ENCODE data around the gene TLCD3B.

The TLCD3B gene

GRCh38 chr16:30010844-30011713 is 20.0 kb downstream of the TLCD3B start, which contains the start of gene DOC2A:
TSS of gene DOC2A (minus strand) at chr16:30011027. CDS start at chr16:30010222, 805 bp downstream.
- Histone ChIP-seq H3K4me1 (ENCODE audit: control insufficient read depth, insufficient read depth, low read length) (peaks cover 9% of the 10 kb centered on the region), H3K27ac (ENCODE audit: low read length) (no peak within 1 kb of the TSS), H3K27me3 (ENCODE audit: control insufficient read depth in 1 of 2, insufficient read depth in 2 of 2, low read length in 2 of 2) (peaks cover 25 to 40% of the 10 kb centered on the region in 2 donors), H3K9ac (ENCODE audit: low read length in 2 of 2) (no peak within 1 kb of the TSS), H3K9me3 (ENCODE audit: control insufficient read depth in 2 of 2, low read length in 2 of 2) (no peaks in the 10 kb centered on the region), H3K4me3 (ENCODE audit: low read length in 2 of 2) (peak within 1 kb of the TSS in 1 of 2 donors; percentile 58), H3K36me3 (ENCODE audit: control insufficient read depth in 2 of 2, insufficient read depth in 2 of 2, low read length in 2 of 2) (no peaks in the 10 kb centered on the region)

GRCh38 chr16:30009990-30010843 is 20.9 kb downstream of the TLCD3B start:
- H3K27ac ChIP-seq (ENCODE audit: low read length) = no peak overlapping the region
- no peak overlapping the region for H3K9ac ChIP-seq (ENCODE audit: low read length in 2 of 2)
- peak overlapping the region in 1 of 2 donors; percentile 15 for H3K4me3 ChIP-seq (ENCODE audit: low read length in 2 of 2)
- H3K9me3 ChIP-seq (ENCODE audit: control insufficient read depth in 2 of 2, low read length in 2 of 2) = no peaks in the 10 kb centered on the region
- no peaks in the 10 kb centered on the region for H3K36me3 ChIP-seq (ENCODE audit: control insufficient read depth in 2 of 2, insufficient read depth in 2 of 2, low read length in 2 of 2)
- peaks cover 25 to 40% of the 10 kb centered on the region in 2 donors for H3K27me3 ChIP-seq (ENCODE audit: control insufficient read depth in 1 of 2, insufficient read depth in 2 of 2, low read length in 2 of 2)
- peaks cover 15% of the 10 kb centered on the region for H3K4me1 ChIP-seq (ENCODE audit: control insufficient read depth, insufficient read depth, low read length)

- no peak overlapping the region for H3K4me3 ChIP-seq (ENCODE audit: low read length in 2 of 2)
- no peak overlapping the region for H3K9ac ChIP-seq (ENCODE audit: low read length in 2 of 2)
- H3K27me3 ChIP-seq (ENCODE audit: control insufficient read depth in 1 of 2, insufficient read depth in 2 of 2, low read length in 2 of 2) = peaks cover 25 to 40% of the 10 kb centered on the region in 2 donors
- H3K36me3 ChIP-seq (ENCODE audit: control insufficient read depth in 2 of 2, insufficient read depth in 2 of 2, low read length in 2 of 2) = no peaks in the 10 kb centered on the region
- no peaks in the 10 kb centered on the region for H3K9me3 ChIP-seq (ENCODE audit: control insufficient read depth in 2 of 2, low read length in 2 of 2)
- no peak overlapping the region for H3K27ac ChIP-seq (ENCODE audit: low read length)
- peaks cover 15% of the 10 kb centered on the region for H3K4me1 ChIP-seq (ENCODE audit: control insufficient read depth, insufficient read depth, low read length)
Measured at GRCh38 chr16:30009085-30009862, 21.8 kb downstream of the TLCD3B start.

- Histone ChIP-seq H3K9ac (ENCODE audit: low read length in 2 of 2) (no peak overlapping the region), H3K4me3 (ENCODE audit: low read length in 2 of 2) (no peak overlapping the region), H3K9me3 (ENCODE audit: control insufficient read depth in 2 of 2, low read length in 2 of 2) (no peaks in the 10 kb centered on the region), H3K27me3 (ENCODE audit: control insufficient read depth in 1 of 2, insufficient read depth in 2 of 2, low read length in 2 of 2) (peaks cover 25 to 40% of the 10 kb centered on the region in 2 donors), H3K4me1 (ENCODE audit: control insufficient read depth, insufficient read depth, low read length) (peaks cover 15% of the 10 kb centered on the region), H3K36me3 (ENCODE audit: control insufficient read depth in 2 of 2, insufficient read depth in 2 of 2, low read length in 2 of 2) (peaks cover 0 to under 1% of the 10 kb centered on the region in 2 donors), H3K27ac (ENCODE audit: low read length) (no peak overlapping the region)
Measured at GRCh38 chr16:30007378-30007895, 23.6 kb downstream of the TLCD3B start.

- Histone ChIP-seq H3K36me3 (ENCODE audit: control insufficient read depth in 2 of 2, insufficient read depth in 2 of 2, low read length in 2 of 2) (peaks cover 0 to 7% of the 10 kb centered on the region in 2 donors), H3K27ac (ENCODE audit: low read length) (no peak overlapping the region), H3K4me3 (ENCODE audit: low read length in 2 of 2) (no peak overlapping the region), H3K27me3 (ENCODE audit: control insufficient read depth in 1 of 2, insufficient read depth in 2 of 2, low read length in 2 of 2) (peaks cover 21 to 35% of the 10 kb centered on the region in 2 donors), H3K9me3 (ENCODE audit: control insufficient read depth in 2 of 2, low read length in 2 of 2) (no peaks in the 10 kb centered on the region), H3K9ac (ENCODE audit: low read length in 2 of 2) (no peak overlapping the region), H3K4me1 (ENCODE audit: control insufficient read depth, insufficient read depth, low read length) (peaks cover 15% of the 10 kb centered on the region)
Measured at GRCh38 chr16:30006659-30007377, 24.3 kb downstream of the TLCD3B start.

- H3K9me3 ChIP-seq (ENCODE audit: control insufficient read depth in 2 of 2, low read length in 2 of 2) = no peaks in the 10 kb centered on the region
- no peak overlapping the region for H3K9ac ChIP-seq (ENCODE audit: low read length in 2 of 2)
- H3K36me3 ChIP-seq (ENCODE audit: control insufficient read depth in 2 of 2, insufficient read depth in 2 of 2, low read length in 2 of 2) = peaks cover 0 to 9% of the 10 kb centered on the region in 2 donors
- H3K27me3 ChIP-seq (ENCODE audit: control insufficient read depth in 1 of 2, insufficient read depth in 2 of 2, low read length in 2 of 2) = peaks cover 17 to 27% of the 10 kb centered on the region in 2 donors
- H3K4me3 ChIP-seq (ENCODE audit: low read length in 2 of 2) = no peak overlapping the region
- H3K27ac ChIP-seq (ENCODE audit: low read length) = no peak overlapping the region
- H3K4me1 ChIP-seq (ENCODE audit: control insufficient read depth, insufficient read depth, low read length) = peaks cover 15% of the 10 kb centered on the region
Measured at GRCh38 chr16:30006095-30006473, 25.0 kb downstream of the TLCD3B start.

GRCh38 chr16:30005341-30006094 is 25.6 kb downstream of the TLCD3B start:
- Histone ChIP-seq H3K36me3 (ENCODE audit: control insufficient read depth in 2 of 2, insufficient read depth in 2 of 2, low read length in 2 of 2) (peaks cover 0 to 9% of the 10 kb centered on the region in 2 donors), H3K27ac (ENCODE audit: low read length) (no peak overlapping the region), H3K9ac (ENCODE audit: low read length in 2 of 2) (no peak overlapping the region), H3K4me1 (ENCODE audit: control insufficient read depth, insufficient read depth, low read length) (peaks cover 12% of the 10 kb centered on the region), H3K9me3 (ENCODE audit: control insufficient read depth in 2 of 2, low read length in 2 of 2) (no peaks in the 10 kb centered on the region), H3K27me3 (ENCODE audit: control insufficient read depth in 1 of 2, insufficient read depth in 2 of 2, low read length in 2 of 2) (peaks cover 15 to 23% of the 10 kb centered on the region in 2 donors), H3K4me3 (ENCODE audit: low read length in 2 of 2) (peak overlapping the region in 1 of 2 donors; percentile 35)

- Histone ChIP-seq H3K27me3 (ENCODE audit: control insufficient read depth in 1 of 2, insufficient read depth in 2 of 2, low read length in 2 of 2) (peaks cover 8 to 16% of the 10 kb centered on the region in 2 donors), H3K9me3 (ENCODE audit: control insufficient read depth in 2 of 2, low read length in 2 of 2) (no peaks in the 10 kb centered on the region), H3K27ac (ENCODE audit: low read length) (no peak overlapping the region), H3K36me3 (ENCODE audit: control insufficient read depth in 2 of 2, insufficient read depth in 2 of 2, low read length in 2 of 2) (peaks cover 0 to 9% of the 10 kb centered on the region in 2 donors), H3K4me3 (ENCODE audit: low read length in 2 of 2) (no peak overlapping the region), H3K9ac (ENCODE audit: low read length in 2 of 2) (no peak overlapping the region), H3K4me1 (ENCODE audit: control insufficient read depth, insufficient read depth, low read length) (peaks cover 7% of the 10 kb centered on the region)
Measured at GRCh38 chr16:30004811-30005242, 26.2 kb downstream of the TLCD3B start.

- H3K27ac ChIP-seq (ENCODE audit: low read length) = no peak overlapping the region
- H3K4me1 ChIP-seq (ENCODE audit: control insufficient read depth, insufficient read depth, low read length) = peaks cover 5% of the 10 kb centered on the region
- H3K9me3 ChIP-seq (ENCODE audit: control insufficient read depth in 2 of 2, low read length in 2 of 2) = no peaks in the 10 kb centered on the region
- H3K36me3 ChIP-seq (ENCODE audit: control insufficient read depth in 2 of 2, insufficient read depth in 2 of 2, low read length in 2 of 2) = peaks cover 0 to 10% of the 10 kb centered on the region in 2 donors
- no peak overlapping the region for H3K4me3 ChIP-seq (ENCODE audit: low read length in 2 of 2)
- peaks cover 4 to 11% of the 10 kb centered on the region in 2 donors for H3K27me3 ChIP-seq (ENCODE audit: control insufficient read depth in 1 of 2, insufficient read depth in 2 of 2, low read length in 2 of 2)
- H3K9ac ChIP-seq (ENCODE audit: low read length in 2 of 2) = no peak overlapping the region
Measured at GRCh38 chr16:30004424-30004776, 26.7 kb downstream of the TLCD3B start.

All from stomach smooth muscle (tissue), 2 donors.